ENCODE measurements around the gene MRPS9. TPM values are rescaled to one million over a fixed set of nuclear protein-coding genes. Genes with fewer than 3 reads are reported as not detected.

The MRPS9 gene
- total and polyA plus RNA-seq, 2 of the 13 experiments (the other 11 are each of a cell fraction or from before 2014, with no cell fraction given): 31.2 to 91.8 TPM

GRCh38 chr2:105055613-105056012 lies 17.7 kb downstream of the MRPS9 start:
- TF ChIP-seq MAFF (IDR thresholded peaks at IDR 0.05; ENCODE audit: low read depth, low read length) (peak; percentile 98), MAFK (conservative IDR thresholded peaks at IDR 0.05 in 1 of 2, IDR thresholded peaks at IDR 0.05 in 1 of 2; ENCODE audit: low read length in 2 of 2) (peak; percentile 98 to 99), NFE2L2 (IDR thresholded peaks at IDR 0.05; ENCODE audit: low read length) (peak; percentile 52), ZBTB7A (CRISPR knock-in tag; IDR thresholded peaks at IDR 0.05) (no peak)
- peaks cover 4% of the 10 kb centered on the region for H3K79me2 ChIP-seq (ENCODE audit: insufficient read depth, low read length)
- intact Hi-C loops (cut with micrococcal nuclease; ENCODE audit: unreplicated experiment) (no loop called here), in situ Hi-C loops (cut with HindIII; ENCODE audit: extremely low pct_ligation_motif_present, low pct_unique_long_range_greater_than_20kb) (no loop called here)
- H3K9me3 ChIP-seq (ENCODE audit: low read length): 0 out of 2 replicates have a peak, but pooled peaks cover 6% of the 10 kb centered on the region
- no peak for DNase-seq (ENCODE audit: low spot score)
- WGBS (ENCODE audit: low lambda C conversion rate): 97% methylated on average over 2 of the region's 2 CpGs
- no peak for FAIRE-seq
- no peak overlapping the region for H2AFZ ChIP-seq (ENCODE audit: low read length)
- ChIA-PET POLR2A (no interaction called here), CTCF (ENCODE audit: low intra/inter-chr PET ratio, low total read pairs) (no interaction called here)
- peaks cover 10% of the 10 kb centered on the region for H3K4me1 ChIP-seq (ENCODE audit: insufficient read depth, low read length)
- no TSS peak for BruUV-seq (replicated peaks)
- H3K27me3 ChIP-seq (ENCODE audit: control insufficient read depth in 1 of 2, insufficient read depth in 2 of 2, low read length in 2 of 2): no peaks in the 10 kb centered on the region
- H3K36me3 ChIP-seq (replicated peaks in 1 of 2; ENCODE audit: control insufficient read depth in 1 of 2, insufficient read depth in 2 of 2, low read length in 2 of 2): peaks cover 0 to 10% of the 10 kb centered on the region in 2 experiments; a peak in 3 of 5 replicates
- H4K20me1 ChIP-seq (ENCODE audit: insufficient read depth, low read length): no peaks in the 10 kb centered on the region
- H3K4me2 ChIP-seq (ENCODE audit: low read depth, low read length): no peak overlapping the region
- H3K4me3 ChIP-seq (replicated peaks in 1 of 3; ENCODE audit: insufficient read depth in 1 of 3, low read depth in 2 of 3, low read length in 3 of 3): no peak overlapping the region
- no peak for ATAC-seq
- H3K9ac ChIP-seq (ENCODE audit: insufficient read depth, low read depth, low read length): no peak overlapping the region
- H3K27ac ChIP-seq (ENCODE audit: extremely low read length, insufficient read depth, low read length): no peak overlapping the region

- in situ Hi-C loops (cut with HindIII; ENCODE audit: extremely low pct_ligation_motif_present, low pct_unique_long_range_greater_than_20kb): no loop called here
- Histone ChIP-seq H3K4me1 (ENCODE audit: insufficient read depth, low read length) (peaks cover 10% of the 10 kb centered on the region), H3K36me3 (replicated peaks in 1 of 2; ENCODE audit: control insufficient read depth in 1 of 2, insufficient read depth in 2 of 2, low read length in 2 of 2) (peaks cover 0 to 4% of the 10 kb centered on the region in 2 experiments; a peak in 3 of 5 replicates), H3K4me2 (ENCODE audit: low read depth, low read length) (no peak overlapping the region), H3K79me2 (ENCODE audit: insufficient read depth, low read length) (peaks cover 4% of the 10 kb centered on the region), H4K20me1 (ENCODE audit: insufficient read depth, low read length) (no peaks in the 10 kb centered on the region), H3K27ac (ENCODE audit: extremely low read length, insufficient read depth, low read length) (no peak overlapping the region), H3K4me3 (replicated peaks in 1 of 3; ENCODE audit: insufficient read depth in 1 of 3, low read depth in 2 of 3, low read length in 3 of 3) (no peak overlapping the region), H3K27me3 (ENCODE audit: control insufficient read depth in 1 of 2, insufficient read depth in 2 of 2, low read length in 2 of 2) (no peaks in the 10 kb centered on the region), H3K9ac (ENCODE audit: insufficient read depth, low read depth, low read length) (no peak overlapping the region), H3K9me3 (ENCODE audit: low read length) (0 out of 2 replicates have a peak, but pooled peaks cover 6% of the 10 kb centered on the region), H2AFZ (ENCODE audit: low read length) (no peak overlapping the region)
- DNase-seq (ENCODE audit: low spot score) (no peak), ATAC-seq (no peak), FAIRE-seq (no peak)
- WGBS (ENCODE audit: low lambda C conversion rate): 98% methylated on average over 3 of the region's 3 CpGs
- no peak for TF ChIP-seq NR2C2 (CRISPR knock-in tag; IDR thresholded peaks at IDR 0.05; ENCODE audit: borderline replicate concordance)
- TF ChIP-seq KDM5B (CRISPR knock-in tag; IDR thresholded peaks at IDR 0.05; ENCODE audit: borderline replicate concordance): no peak
- ChIA-PET CTCF (ENCODE audit: low intra/inter-chr PET ratio, low total read pairs) (no interaction called here), POLR2A (no interaction called here)
- BruUV-seq (replicated peaks): no TSS peak
- intact Hi-C loops (cut with micrococcal nuclease; ENCODE audit: unreplicated experiment): no loop called here
These were observed 18.4 kb downstream of the MRPS9 start for GRCh38 chr2:105056245-105056644.

All from HepG2 (cell line).